ENCODE results near the gene TMEM179B. TPM values are rescaled to one million over a fixed set of nuclear protein-coding genes. Genes with fewer than 3 reads are reported as not detected.

The TMEM179B gene
- total and polyA plus RNA-seq, 2 of the 13 experiments (the other 11 are each of a cell fraction or from before 2014, with no cell fraction given) = 24.8 to 25.7 TPM

- TF ChIP-seq ZNF513 (CRISPR knock-in tag; conservative IDR thresholded peaks at IDR 0.05) = no peak
- TF ChIP-seq NFKBIZ (CRISPR knock-in tag; IDR thresholded peaks at IDR 0.05) = no peak
- TF ChIP-seq ARNT2 (CRISPR knock-in tag; IDR thresholded peaks at IDR 0.05; ENCODE audit: low read depth) = no peak
- TF ChIP-seq ZMYM3 (CRISPR knock-in tag; IDR thresholded peaks at IDR 0.05) = no peak
- TF ChIP-seq, protein P1, sequence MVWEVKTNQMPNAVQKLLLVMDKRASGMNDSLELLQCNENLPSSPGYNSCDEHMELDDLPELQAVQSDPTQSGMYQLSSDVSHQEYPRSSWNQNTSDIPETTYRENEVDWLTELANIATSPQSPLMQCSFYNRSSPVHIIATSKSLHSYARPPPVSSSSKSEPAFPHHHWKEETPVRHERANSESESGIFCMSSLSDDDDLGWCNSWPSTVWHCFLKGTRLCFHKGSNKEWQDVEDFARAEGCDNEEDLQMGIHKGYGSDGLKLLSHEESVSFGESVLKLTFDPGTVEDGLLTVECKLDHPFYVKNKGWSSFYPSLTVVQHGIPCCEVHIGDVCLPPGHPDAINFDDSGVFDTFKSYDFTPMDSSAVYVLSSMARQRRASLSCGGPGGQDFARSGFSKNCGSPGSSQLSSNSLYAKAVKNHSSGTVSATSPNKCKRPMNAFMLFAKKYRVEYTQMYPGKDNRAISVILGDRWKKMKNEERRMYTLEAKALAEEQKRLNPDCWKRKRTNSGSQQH (CRISPR knock-in tag; IDR thresholded peaks at IDR 0.05; ENCODE audit: low read depth) = no peak
- TF ChIP-seq CREB3 (CRISPR knock-in tag; IDR thresholded peaks at IDR 0.05) = no peak
Measured at GRCh38 chr11:62816557-62816956, 29.4 kb downstream of the TMEM179B start (continued).

DNA sequence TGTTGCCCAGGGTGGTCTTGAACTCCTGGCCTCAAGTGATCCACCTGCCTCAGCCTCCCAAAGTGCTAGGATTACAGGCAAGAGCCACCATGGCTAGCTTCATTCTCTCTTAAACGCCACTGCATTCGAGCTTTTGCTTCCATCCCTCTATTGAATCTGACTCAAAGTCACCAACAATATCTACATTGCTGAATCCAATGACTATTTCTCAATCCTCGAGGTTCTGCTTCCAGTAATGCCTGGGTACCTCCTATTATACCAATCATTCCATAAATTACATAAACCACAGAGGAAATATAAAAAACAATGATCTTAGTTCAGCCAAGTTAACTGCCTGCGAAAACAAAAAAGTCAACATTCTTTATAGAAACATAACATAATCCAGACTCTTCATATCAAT lies 29.9 kb downstream of the TMEM179B start:
- H3K79me2 ChIP-seq (ENCODE audit: insufficient read depth, low read length) = no peaks in the 10 kb centered on the region
- H3K9ac ChIP-seq (ENCODE audit: insufficient read depth, low read depth, low read length) = no peak overlapping the region
- DNase-seq (ENCODE audit: low spot score) (no peak), ATAC-seq (no peak), FAIRE-seq (no peak)
- no peak overlapping the region for H3K27ac ChIP-seq (ENCODE audit: extremely low read length, insufficient read depth, low read length)
- in situ Hi-C loops (cut with HindIII; ENCODE audit: extremely low pct_ligation_motif_present, low pct_unique_long_range_greater_than_20kb) (no loop called here), intact Hi-C loops (cut with micrococcal nuclease; ENCODE audit: unreplicated experiment) (no loop called here)
- CTCF ChIA-PET (ENCODE audit: low intra/inter-chr PET ratio, low total read pairs) = no interaction called here
- 100% methylated on average over 4 of the region's 4 CpGs for WGBS (ENCODE audit: low lambda C conversion rate)
- TF ChIP-seq ZFP62 (CRISPR knock-in tag; IDR thresholded peaks at IDR 0.05) = no peak
- no peak for TF ChIP-seq SMAD3 (CRISPR knock-in tag; IDR thresholded peaks at IDR 0.05)
- no peak for TF ChIP-seq KLF16 (CRISPR knock-in tag; IDR thresholded peaks at IDR 0.05)
- TF ChIP-seq PPARG (CRISPR knock-in tag; conservative IDR thresholded peaks at IDR 0.05) = no peak
- no peak overlapping the region for H3K4me2 ChIP-seq (ENCODE audit: low read depth, low read length)
- no peak overlapping the region for H2AFZ ChIP-seq (ENCODE audit: low read length)
- H3K36me3 ChIP-seq (replicated peaks in 1 of 2; ENCODE audit: control insufficient read depth in 1 of 2, insufficient read depth in 2 of 2, low read length in 2 of 2) = peaks cover 4 to 30% of the 10 kb centered on the region in 2 experiments; a peak in 4 of 5 replicates
- no peak overlapping the region for H3K4me3 ChIP-seq (replicated peaks in 1 of 3; ENCODE audit: insufficient read depth in 1 of 3, low read depth in 2 of 3, low read length in 3 of 3)
- no peaks in the 10 kb centered on the region for H4K20me1 ChIP-seq (ENCODE audit: insufficient read depth, low read length)
- peaks cover 5% of the 10 kb centered on the region for H3K4me1 ChIP-seq (ENCODE audit: insufficient read depth, low read length)
- no peaks in the 10 kb centered on the region for H3K27me3 ChIP-seq (ENCODE audit: control insufficient read depth in 1 of 2, insufficient read depth in 2 of 2, low read length in 2 of 2)
- BruUV-seq (replicated peaks) = no TSS peak
- H3K9me3 ChIP-seq (ENCODE audit: low read length) = no peaks in the 10 kb centered on the region
- POLR2A ChIA-PET = interaction anchor here (0.7 to 1.5 kb wide), 4 partner anchors 9 to 24 kb away, joined by 3 to 4 read pairs (median 3); partner anchors contain the start of gene WDR74
